NCI-H524 treated with DMSO at 0.1 percent for 48 hours (cell line): ENCODE measurements around the gene NOS3.

Experiments used
- DNase-seq: peaks from one replicate; lab custom pipeline; 2025; lab: John Stamatoyannopoulos, UW

NOS3 gene

DNA sequence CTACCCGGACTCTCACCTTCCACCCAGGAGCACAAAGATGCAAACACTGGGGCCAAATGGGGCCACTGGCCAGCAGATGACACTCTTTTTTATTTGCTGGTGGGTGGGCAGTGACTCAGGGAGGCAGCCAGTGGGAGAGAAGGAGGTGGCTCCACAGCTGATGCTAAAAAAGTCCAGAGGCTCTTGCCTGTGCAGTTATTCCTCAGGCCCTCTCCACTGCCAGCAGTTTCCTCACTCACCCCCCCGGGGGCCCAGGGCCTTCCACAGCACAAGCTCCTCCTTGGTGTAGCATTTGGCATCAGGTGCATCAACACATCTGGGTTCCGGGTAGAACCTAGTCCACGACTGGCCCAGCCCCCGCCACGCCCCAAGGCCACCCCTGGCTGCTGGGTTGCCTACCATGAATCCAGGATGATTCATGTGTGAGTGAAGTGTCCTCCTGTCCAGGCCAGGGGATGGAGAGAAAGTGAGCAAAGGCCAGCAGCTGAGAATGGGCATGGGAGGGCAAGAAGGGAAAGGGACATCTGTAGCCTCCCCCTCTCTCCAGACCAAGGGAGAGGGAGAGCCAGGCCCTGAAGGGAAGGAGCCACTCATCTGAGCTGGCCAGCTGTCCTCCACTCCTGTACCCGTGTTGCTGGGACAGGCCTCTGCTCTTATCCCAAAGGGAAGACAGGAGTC, 11.0 kb upstream of the NOS3 start:
- no peak for DNase-seq

DNA sequence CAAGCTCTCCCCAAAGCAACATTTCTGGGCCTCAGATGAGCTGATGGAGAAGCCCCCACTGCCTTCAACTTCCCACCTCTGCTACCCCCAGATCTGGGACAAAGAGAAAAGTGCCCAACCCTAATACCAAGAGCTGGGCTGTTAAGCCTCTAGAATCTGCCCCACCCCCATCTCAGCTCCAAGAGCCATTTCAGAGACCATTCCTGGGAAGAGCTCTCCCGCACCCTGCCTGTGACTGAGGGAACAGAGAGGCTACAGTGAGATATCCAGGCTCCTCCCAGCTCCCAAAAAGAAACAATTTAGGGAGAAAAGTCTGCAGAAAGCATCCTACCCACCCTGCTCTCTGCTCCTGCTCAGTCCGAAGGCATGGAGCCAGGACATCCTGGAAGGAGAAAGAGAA, 10.2 kb upstream of the NOS3 start:
- no peak for DNase-seq

- peak; percentile 25 for DNase-seq
These were observed 9.2 kb upstream of the NOS3 start for GRCh38 chr7:150981644-150982043.

- DNase-seq, result no peak
These were observed 8.5 kb upstream of the NOS3 start for GRCh38 chr7:150982351-150982750.

DNA sequence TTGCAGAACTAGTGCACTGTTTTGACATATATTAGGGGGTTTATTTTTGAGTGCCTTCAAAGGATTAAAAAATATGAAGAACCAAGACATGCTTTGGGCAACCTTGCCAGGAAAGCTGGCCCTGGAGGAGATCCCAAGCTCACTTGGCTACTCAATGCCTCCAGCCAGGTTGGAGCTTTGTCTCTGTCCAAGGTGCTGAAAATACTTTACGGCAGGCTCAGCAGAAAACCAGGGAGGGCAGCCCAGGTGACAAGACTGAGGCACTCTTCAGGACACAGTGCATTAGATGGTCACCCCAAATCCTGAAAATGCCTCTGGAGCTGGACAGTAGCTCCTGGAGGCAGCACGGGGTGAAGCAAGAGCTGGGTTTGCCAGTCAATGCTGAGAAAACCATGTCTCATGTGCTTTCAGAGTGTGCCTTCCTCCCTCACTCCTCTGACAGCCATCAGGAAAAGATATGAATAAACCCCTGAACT, 6.9 kb upstream of the NOS3 start:
- no peak for DNase-seq

- no peak for DNase-seq
These were observed 4.7 kb upstream of the NOS3 start for GRCh38 chr7:150986099-150986512.

DNA sequence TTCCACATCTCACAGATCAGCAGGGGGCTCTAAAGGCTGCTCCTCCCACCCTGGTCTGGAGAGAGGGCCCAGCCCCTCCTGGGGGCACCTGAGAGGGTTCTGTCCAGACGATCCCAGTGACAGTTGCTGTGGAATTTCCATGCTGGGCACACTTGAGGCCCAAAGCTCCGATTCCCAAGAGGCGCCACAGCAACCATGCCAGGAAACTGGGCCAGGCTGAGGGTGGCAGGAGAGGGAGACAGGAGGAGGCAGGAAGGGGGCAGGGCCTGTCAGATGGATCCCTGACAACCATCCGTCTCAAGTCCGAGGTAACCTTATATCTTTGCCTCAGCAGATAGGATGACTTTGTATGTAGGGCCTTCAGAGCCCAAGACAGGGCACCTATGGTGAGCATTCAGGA, 4.3 kb upstream of the NOS3 start:
- no peak for DNase-seq

- peak; percentile 61 for DNase-seq
These were observed 2.3 kb upstream of the NOS3 start for GRCh38 chr7:150988230-150989226.

DNA sequence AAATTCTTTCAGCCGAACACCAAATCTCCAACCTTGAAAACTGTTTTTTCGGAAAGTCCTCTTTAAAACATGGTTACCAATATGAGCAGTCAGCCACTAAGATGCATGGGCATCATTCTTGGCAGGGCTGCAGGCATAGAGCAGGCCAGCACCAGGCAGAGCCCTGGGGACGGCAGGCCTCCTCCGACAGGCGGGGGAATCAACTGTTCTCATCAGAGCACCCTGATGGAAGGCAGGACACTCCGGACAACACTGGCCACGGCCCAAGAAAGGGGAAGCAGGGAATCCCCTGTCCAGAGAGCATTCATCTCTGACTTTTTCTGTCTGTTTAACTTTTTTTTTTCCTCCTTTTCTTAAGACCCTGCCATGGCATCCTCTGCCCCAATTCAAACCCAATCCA, 1.4 kb upstream of the NOS3 start:
- DNase-seq, result no peak

DNA sequence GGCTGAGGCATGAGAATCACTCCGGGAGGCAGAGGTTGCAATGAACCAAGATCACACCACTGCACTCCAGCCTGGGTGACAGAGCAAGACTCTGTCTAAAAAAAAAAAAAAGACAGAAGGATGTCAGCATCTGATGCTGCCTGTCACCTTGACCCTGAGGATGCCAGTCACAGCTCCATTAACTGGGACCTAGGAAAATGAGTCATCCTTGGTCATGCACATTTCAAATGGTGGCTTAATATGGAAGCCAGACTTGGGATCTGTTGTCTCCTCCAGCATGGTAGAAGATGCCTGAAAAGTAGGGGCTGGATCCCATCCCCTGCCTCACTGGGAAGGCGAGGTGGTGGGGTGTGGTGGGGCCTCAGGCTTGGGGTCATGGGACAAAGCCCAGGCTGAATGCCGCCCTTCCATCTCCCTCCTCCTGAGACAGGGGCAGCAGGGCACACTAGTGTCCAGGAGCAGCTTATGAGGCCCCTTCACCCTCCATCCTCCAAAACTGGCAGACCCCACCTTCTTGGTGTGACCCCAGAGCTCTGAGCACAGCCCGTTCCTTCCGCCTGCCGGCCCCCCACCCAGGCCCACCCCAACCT, 1.3 kb downstream of the NOS3 start:
- DNase-seq, result no peak

DNA sequence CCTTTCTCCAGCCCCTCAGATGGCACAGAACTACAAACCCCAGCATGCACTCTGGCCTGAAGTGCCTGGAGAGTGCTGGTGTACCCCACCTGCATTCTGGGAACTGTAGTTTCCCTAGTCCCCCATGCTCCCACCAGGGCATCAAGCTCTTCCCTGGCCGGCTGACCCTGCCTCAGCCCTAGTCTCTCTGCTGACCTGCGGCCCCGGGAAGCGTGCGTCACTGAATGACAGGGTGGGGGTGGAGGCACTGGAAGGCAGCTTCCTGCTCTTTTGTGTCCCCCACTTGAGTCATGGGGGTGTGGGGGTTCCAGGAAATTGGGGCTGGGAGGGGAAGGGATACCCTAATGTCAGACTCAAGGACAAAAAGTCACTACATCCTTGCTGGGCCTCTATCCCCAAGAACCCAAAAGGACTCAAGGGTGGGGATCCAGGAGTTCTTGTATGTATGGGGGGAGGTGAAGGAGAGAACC, 2.1 kb downstream of the NOS3 start:
- DNase-seq, result no peak

GRCh38 chr7:150993511-150993910, 2.7 kb downstream of the NOS3 start:
- DNase-seq, result no peak

- no peak for DNase-seq
These were observed 3.5 kb downstream of the NOS3 start for GRCh38 chr7:150994141-150994837.

DNA sequence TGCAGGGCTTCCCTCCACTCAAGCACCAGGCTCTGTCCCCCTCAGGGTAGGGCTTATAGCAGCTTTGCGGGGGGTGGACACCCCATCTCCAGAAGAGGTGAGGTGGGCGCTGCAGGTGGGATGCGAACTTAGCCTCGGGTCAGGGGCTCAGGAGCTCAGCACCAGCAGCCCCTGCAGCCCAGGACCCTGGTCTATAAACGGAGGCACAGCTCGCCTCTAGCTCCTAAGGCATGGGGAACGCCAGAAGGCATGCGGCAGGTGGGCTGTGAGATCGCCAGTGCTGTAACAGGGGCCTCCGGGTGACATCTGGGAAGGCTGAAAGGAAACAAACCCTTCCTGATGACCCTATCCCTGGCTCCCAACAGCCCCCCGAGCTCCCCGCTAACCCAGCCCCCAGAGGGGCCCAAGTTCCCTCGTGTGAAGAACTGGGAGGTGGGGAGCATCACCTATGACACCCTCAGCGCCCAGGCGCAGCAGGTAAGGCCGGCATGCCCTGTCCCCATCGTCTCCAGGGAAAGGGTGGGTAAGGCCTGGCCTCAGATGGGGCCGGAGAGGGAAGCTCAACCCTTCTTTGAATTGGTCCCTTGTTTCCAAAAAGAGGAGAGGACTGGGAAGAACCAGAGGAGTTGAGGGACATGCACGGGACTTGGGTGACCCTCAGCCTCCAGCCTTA, 4.2 kb downstream of the NOS3 start:
- DNase-seq, result no peak

- no peak for DNase-seq
These were observed 5.7 kb downstream of the NOS3 start for GRCh38 chr7:150996376-150997074.

DNA sequence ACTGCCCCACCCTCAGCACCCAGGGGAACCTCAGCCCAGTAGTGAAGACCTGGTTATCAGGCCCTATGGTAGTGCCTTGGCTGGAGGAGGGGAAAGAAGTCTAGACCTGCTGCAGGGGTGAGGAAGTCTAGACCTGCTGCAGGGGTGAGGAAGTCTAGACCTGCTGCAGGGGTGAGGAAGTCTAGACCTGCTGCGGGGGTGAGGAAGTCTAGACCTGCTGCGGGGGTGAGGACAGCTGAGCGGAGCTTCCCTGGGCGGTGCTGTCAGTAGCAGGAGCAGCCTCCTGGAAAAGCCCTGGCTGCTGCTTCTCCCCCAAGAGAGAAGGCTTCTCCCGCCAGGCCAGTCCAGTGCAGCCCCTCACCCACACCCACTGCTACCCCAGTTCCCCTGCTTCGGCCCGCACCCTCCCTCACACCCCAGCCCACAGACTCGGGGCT, 6.3 kb downstream of the NOS3 start:
- DNase-seq, result no peak

- DNase-seq, result no peak
These were observed 7.0 kb downstream of the NOS3 start for GRCh38 chr7:150997817-150998216.

DNA sequence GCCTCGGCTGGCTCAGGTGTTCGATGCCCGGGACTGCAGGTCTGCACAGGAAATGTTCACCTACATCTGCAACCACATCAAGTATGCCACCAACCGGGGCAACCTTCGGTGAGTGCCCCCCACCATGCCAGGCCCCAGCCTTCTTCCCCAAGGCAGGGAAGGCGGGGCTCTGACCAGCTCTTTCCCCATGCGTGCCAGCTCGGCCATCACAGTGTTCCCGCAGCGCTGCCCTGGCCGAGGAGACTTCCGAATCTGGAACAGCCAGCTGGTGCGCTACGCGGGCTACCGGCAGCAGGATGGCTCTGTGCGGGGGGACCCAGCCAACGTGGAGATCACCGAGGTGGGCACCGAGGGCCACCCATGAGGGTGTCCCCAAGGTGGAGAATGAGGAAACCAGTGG, 7.5 kb downstream of the NOS3 start:
- DNase-seq, result no peak

DNA sequence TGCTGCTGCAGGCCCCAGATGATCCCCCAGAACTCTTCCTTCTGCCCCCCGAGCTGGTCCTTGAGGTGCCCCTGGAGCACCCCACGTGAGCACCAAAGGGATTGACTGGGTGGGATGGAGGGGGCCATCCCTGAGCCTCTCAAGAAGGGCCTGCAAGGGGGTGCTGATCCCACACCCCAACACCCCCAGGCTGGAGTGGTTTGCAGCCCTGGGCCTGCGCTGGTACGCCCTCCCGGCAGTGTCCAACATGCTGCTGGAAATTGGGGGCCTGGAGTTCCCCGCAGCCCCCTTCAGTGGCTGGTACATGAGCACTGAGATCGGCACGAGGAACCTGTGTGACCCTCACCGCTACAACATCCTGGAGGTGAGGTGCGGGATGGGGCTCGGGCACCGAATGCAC, 8.2 kb downstream of the NOS3 start:
- no peak for DNase-seq

DNA sequence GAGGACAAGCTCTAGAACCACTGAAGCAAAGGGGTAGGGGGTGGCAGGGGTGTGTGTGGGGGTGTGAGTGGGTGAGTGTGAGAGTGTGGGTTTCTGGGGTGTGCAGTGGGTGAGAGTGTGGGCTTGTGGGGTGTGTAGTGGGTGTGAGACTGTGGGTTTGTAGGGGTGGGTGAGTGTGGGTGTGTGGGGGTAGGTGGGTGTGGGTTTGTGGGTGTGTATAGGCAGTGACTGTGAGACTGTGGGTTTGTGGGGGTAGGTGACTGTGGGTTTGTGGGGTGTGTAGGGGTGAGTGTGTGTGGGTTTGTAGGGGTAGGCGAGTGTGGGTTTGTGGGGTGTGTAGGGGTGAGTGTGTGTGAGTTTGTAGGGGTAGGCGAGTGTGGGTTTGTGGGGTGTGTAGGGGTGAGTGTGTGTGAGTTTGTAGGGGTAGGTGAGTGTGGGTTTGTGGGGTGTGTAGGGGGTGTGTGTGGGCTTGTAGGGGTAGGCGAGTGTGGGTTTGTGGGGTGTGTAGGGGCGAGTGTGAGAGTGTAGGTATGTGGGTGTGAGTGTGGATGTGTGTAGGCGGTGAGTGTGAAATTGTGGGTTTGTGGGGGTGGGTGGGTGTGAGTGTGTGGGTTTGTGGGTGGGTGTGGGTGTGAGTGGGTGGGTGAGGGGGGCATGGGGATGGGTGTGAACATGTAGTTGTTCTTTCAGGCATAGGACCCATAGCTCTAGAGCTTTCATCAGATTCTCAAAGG, 8.8 kb downstream of the NOS3 start:
- no peak for DNase-seq
